Measurements from ENCODE around the gene KNDC1. TPM values are rescaled to one million over a fixed set of nuclear protein-coding genes. Genes with fewer than 3 reads are reported as not detected.

Gene KNDC1
- total and polyA plus RNA-seq, 3 donors from 2014 or later, result 4.2 to 19.8 (median 13.3) TPM

- no peaks in the 10 kb centered on the region for H3K27me3 ChIP-seq
- WGBS, 2 donors, result 62 to 83% methylated on average over 2 to 22 of the region's 23 CpGs
These were observed 1.0 kb upstream of the KNDC1 start for GRCh38 chr10:133158756-133159610.

DNA sequence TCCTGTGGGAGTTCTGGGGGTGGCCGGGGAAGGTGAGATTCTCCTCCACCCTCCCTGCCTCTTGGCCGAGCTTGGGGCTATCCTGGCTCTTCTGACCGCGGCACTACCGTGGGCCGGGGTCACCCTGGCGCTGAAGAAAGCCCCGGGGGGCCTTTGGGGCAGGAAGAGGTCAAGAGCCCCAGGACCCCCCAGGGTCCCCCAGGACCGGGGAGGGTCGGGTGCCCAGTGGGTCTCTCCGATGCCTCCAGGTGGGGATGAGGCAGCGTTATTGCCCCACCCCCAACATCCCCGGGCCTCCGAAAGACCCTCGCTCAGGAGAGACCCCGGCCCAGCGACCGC lies 439 bp upstream of the KNDC1 start:
- H3K27ac ChIP-seq, result no peak overlapping the region
- H3K9me3 ChIP-seq, result no peaks in the 10 kb centered on the region
- no peaks in the 10 kb centered on the region for H3K27me3 ChIP-seq
- intact Hi-C loops (cut with DNase I; ENCODE audit: low total_unique reads), result no loop called here
- H3K4me1 ChIP-seq, result peaks cover 18% of the 10 kb centered on the region
- 14% methylated on average over 15 of the region's 18 CpGs; no CpG with 5 or more reads in 1 of the 2 donors for WGBS, 2 donors
- H3K36me3 ChIP-seq (ENCODE audit: low read depth, missing control alignments), result no peaks in the 10 kb centered on the region
- TF ChIP-seq CTCF (IDR thresholded peaks at IDR 0.05) (no peak), POLR2A (IDR thresholded peaks at IDR 0.05) (no peak)
- peak overlapping the region; percentile 58 to 74 for H3K4me3 ChIP-seq
- DNase-seq, result no peak

More at GRCh38 chr10:133158756-133159610, 1.0 kb upstream of the KNDC1 start:
- peak; percentile 57 for DNase-seq
- peak overlapping the region in 1 of 2 donors; percentile 74 for H3K4me3 ChIP-seq
- no peaks in the 10 kb centered on the region for H3K9me3 ChIP-seq
- H3K36me3 ChIP-seq (ENCODE audit: low read depth, missing control alignments), result no peaks in the 10 kb centered on the region
- intact Hi-C loops (cut with DNase I; ENCODE audit: low total_unique reads), result no loop called here
- no peak overlapping the region for H3K27ac ChIP-seq
- H3K4me1 ChIP-seq, result peaks cover 18% of the 10 kb centered on the region
- TF ChIP-seq POLR2A (IDR thresholded peaks at IDR 0.05) (no peak), CTCF (IDR thresholded peaks at IDR 0.05) (no peak)

DNA sequence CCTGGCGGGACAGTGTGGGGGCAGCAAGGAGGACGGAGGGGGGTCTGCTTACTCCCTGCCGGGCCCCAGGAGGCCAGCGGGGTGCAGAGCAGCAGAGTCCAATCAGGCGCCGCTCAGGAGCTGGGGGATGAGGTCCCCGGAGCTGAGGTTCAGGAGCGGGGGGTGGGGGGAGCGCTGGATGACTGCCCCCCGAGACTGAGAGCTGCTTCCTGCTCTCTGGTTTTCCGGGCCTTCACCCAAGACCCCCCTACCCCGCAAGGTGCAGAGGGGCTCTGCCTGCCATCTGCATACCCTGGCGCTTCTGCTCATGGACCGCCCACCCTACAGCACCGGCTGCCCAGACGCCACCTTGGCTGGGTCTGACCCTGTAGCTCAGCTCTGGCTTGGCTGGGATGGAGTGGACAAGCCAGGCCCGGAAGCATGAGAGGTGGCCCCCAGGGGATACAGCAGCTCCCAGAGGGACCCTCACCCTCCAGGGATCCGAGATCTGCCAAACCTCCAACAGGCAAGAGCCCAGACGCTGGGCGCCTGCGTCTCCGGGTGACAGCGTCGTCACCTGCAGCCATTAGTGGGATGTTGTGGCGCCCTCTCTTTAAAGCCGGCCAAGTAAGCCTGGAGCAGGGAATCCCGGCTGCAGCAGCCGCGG lies 930 bp downstream of the KNDC1 start:
- Histone ChIP-seq H3K9me3 (no peaks in the 10 kb centered on the region), H3K36me3 (ENCODE audit: low read depth, missing control alignments) (no peaks in the 10 kb centered on the region), H3K27me3 (no peaks in the 10 kb centered on the region), H3K4me3 (peak overlapping the region; percentile 58 to 74), H3K4me1 (peaks cover 18% of the 10 kb centered on the region), H3K27ac (no peak overlapping the region)
- no peak for DNase-seq
- intact Hi-C loops (cut with DNase I; ENCODE audit: low total_unique reads), result no loop called here
- no peak for TF ChIP-seq CTCF (IDR thresholded peaks at IDR 0.05)
- no peak for TF ChIP-seq POLR2A (IDR thresholded peaks at IDR 0.05)
- 0 to 14% methylated on average over 7 to 28 of the region's 29 CpGs for WGBS, 2 donors

- no peaks in the 10 kb centered on the region for H3K9me3 ChIP-seq
- H3K4me1 ChIP-seq, result peaks cover 18% of the 10 kb centered on the region
- no peak overlapping the region for H3K4me3 ChIP-seq
- no peak for TF ChIP-seq POLR2A (IDR thresholded peaks at IDR 0.05)
- no peak for TF ChIP-seq CTCF (IDR thresholded peaks at IDR 0.05)
- WGBS, 2 donors, result 23 to 43% methylated on average over 21 to 25 of the region's 33 CpGs
- no peaks in the 10 kb centered on the region for H3K36me3 ChIP-seq (ENCODE audit: low read depth, missing control alignments)
- H3K27me3 ChIP-seq, result no peaks in the 10 kb centered on the region
- no peak for DNase-seq
- intact Hi-C loops (cut with DNase I; ENCODE audit: low total_unique reads), result no loop called here
- H3K27ac ChIP-seq, result no peak overlapping the region
These were observed 1.6 kb downstream of the KNDC1 start for GRCh38 chr10:133161486-133162109.
